Effector CD4-positive, alpha-beta T cell (primary cell): ENCODE measurements around the gene ZIC3. TPM values are rescaled to one million over a fixed set of nuclear protein-coding genes. Genes with fewer than 3 reads are reported as not detected.
"Not testable (repeated sequence)": the region's sequence is repeated elsewhere in the genome, so short reads cannot be mapped to it uniquely, and the experiment has no call there.

ENCODE experiments used
- DNase-seq: peaks from one replicate; pipeline ENCODE4 v3.0.0-alpha.2; 2020
- total RNA-seq: gene quantifications from one replicate; lab custom pipeline; 2026; lab: John Stamatoyannopoulos, UW

ZIC3 gene
- total RNA-seq, result not detected

GRCh38 chrX:137565921-137566745 is at the start of gene ZIC3:
Gene ZIC3 (plus strand): TSS chrX:137566127. CDS start chrX:137566692, 565 bp downstream.
- DNase-seq, result no peak

- no peak for DNase-seq
These were observed 46.5 kb upstream of the ZIC3 start for GRCh38 chrX:137519459-137519858.

GRCh38 chrX:137545711-137546651 is 19.9 kb upstream of the ZIC3 start:
- no peak for DNase-seq

- no peak for DNase-seq
These were observed 18.6 kb upstream of the ZIC3 start for GRCh38 chrX:137547291-137547690.

- DNase-seq, result no peak
These were observed 17.7 kb upstream of the ZIC3 start for GRCh38 chrX:137548261-137548660.

- DNase-seq, result no peak
These were observed 16.9 kb upstream of the ZIC3 start for GRCh38 chrX:137549073-137549472.

- DNase-seq, result no peak
These were observed 15.9 kb upstream of the ZIC3 start for GRCh38 chrX:137549851-137550664.

GRCh38 chrX:137550665-137551261 is 15.2 kb upstream of the ZIC3 start:
- no peak for DNase-seq

- not testable (repeated sequence) for DNase-seq
These were observed 13.8 kb upstream of the ZIC3 start for GRCh38 chrX:137552098-137552497.

- no peak for DNase-seq
These were observed 3.8 kb upstream of the ZIC3 start for GRCh38 chrX:137562096-137562495.

GRCh38 chrX:137563681-137564651 is 2.0 kb upstream of the ZIC3 start:
- DNase-seq, result no peak

GRCh38 chrX:137565318-137565904 is 516 bp upstream of the ZIC3 start:
- no peak for DNase-seq

GRCh38 chrX:137566746-137567679 is 1.1 kb downstream of the ZIC3 start:
- DNase-seq, result no peak

- DNase-seq, result no peak
These were observed 1.8 kb downstream of the ZIC3 start for GRCh38 chrX:137567682-137568232.

- no peak for DNase-seq
These were observed 3.0 kb downstream of the ZIC3 start for GRCh38 chrX:137568741-137569469.

- DNase-seq, result no peak
These were observed 3.6 kb downstream of the ZIC3 start for GRCh38 chrX:137569470-137569891.

GRCh38 chrX:137573324-137574101 is 7.6 kb downstream of the ZIC3 start:
- no peak for DNase-seq
